GM10847 (cell line): ENCODE results near the gene M6PR.

Source experiments
- POLR2A ChIP-seq: IDR thresholded peaks from 2 replicates; pipeline ENCODE4 v1.6.1; 2011; ENCODE audit not compliant: insufficient read length; ENCODE audit errors: extremely low read depth

M6PR gene

GRCh38 chr12:8957561-8957960, 8.1 kb upstream of the M6PR start:
- TF ChIP-seq POLR2A, result no peak

GRCh38 chr12:8956772-8957171, 7.3 kb upstream of the M6PR start:
- TF ChIP-seq POLR2A, result no peak

- no peak for TF ChIP-seq POLR2A
Observed at GRCh38 chr12:8956073-8956472, 6.6 kb upstream of the M6PR start.

GRCh38 chr12:8953773-8954402, 4.4 kb upstream of the M6PR start:
- no peak for TF ChIP-seq POLR2A

- TF ChIP-seq POLR2A, result no peak
Observed at GRCh38 chr12:8951744-8952143, 2.3 kb upstream of the M6PR start.

GRCh38 chr12:8950702-8951478, 1.4 kb upstream of the M6PR start:
- no peak for TF ChIP-seq POLR2A

GRCh38 chr12:8950221-8950527, 729 bp upstream of the M6PR start:
- TF ChIP-seq POLR2A, result no peak

GRCh38 chr12:8948701-8949341, 624 bp downstream of the M6PR start:
- no peak for TF ChIP-seq POLR2A

- no peak for TF ChIP-seq POLR2A
Observed at GRCh38 chr12:8947737-8948136, 1.7 kb downstream of the M6PR start.

GRCh38 chr12:8946733-8947132, 2.7 kb downstream of the M6PR start:
- TF ChIP-seq POLR2A, result no peak

GRCh38 chr12:8943565-8944186, 5.8 kb downstream of the M6PR start:
- TF ChIP-seq POLR2A, result no peak

GRCh38 chr12:8941691-8942478, 7.6 kb downstream of the M6PR start:
- no peak for TF ChIP-seq POLR2A

- TF ChIP-seq POLR2A, result no peak
Observed at GRCh38 chr12:8936735-8937134, 12.7 kb downstream of the M6PR start.

GRCh38 chr12:8922544-8922943, 26.9 kb downstream of the M6PR start:
- TF ChIP-seq POLR2A, result no peak

- TF ChIP-seq POLR2A, result no peak
Observed at GRCh38 chr12:8917751-8918150, 31.7 kb downstream of the M6PR start.

GRCh38 chr12:8917031-8917430, 32.4 kb downstream of the M6PR start:
- TF ChIP-seq POLR2A, result no peak

- TF ChIP-seq POLR2A, result no peak
Observed at GRCh38 chr12:8916154-8916553, 33.3 kb downstream of the M6PR start.
